ENCODE results near the gene CASP4. TPM values are rescaled to one million over a fixed set of nuclear protein-coding genes. Genes with fewer than 3 reads are reported as not detected.

Gene CASP4
- total RNA-seq, 1 experiment from 2014 or later, result 21.1 TPM

GRCh38 chr11:104943561-104943960 is 24.8 kb downstream of the CASP4 start (continued):
- TF ChIP-seq ZBTB33 (IDR thresholded peaks at IDR 0.05; ENCODE audit: extremely low read depth, insufficient replicate concordance, low read length) (no peak), TCF7L2 (IDR thresholded peaks at IDR 0.05; ENCODE audit: borderline replicate concordance, extremely low read depth, insufficient read depth, insufficient read length) (no peak), RAD21 (IDR thresholded peaks at IDR 0.05; ENCODE audit: low read depth) (no peak), EZH2phosphoT487 (IDR thresholded peaks at IDR 0.05; ENCODE audit: borderline replicate concordance) (no peak), POLR2AphosphoS5 (IDR thresholded peaks at IDR 0.05; ENCODE audit: low read depth, low read length) (no peak), YY1 (IDR thresholded peaks at IDR 0.05; ENCODE audit: extremely low read depth, insufficient replicate concordance, low read depth, low read length) (no peak), MAX (IDR thresholded peaks at IDR 0.05) (no peak)

- Histone ChIP-seq H3K36me3 (ENCODE audit: control insufficient read depth in 1 of 2, insufficient read depth in 2 of 2, low read length in 2 of 2) (no peaks in the 10 kb centered on the region), H3K27me3 (ENCODE audit: insufficient read depth, low read length) (no peaks in the 10 kb centered on the region), H3K4me3 (replicated peaks in 1 of 2; ENCODE audit: low read depth in 1 of 2, low read length in 2 of 2) (no peak overlapping the region), H3K9me2 (ENCODE audit: insufficient read depth) (no peaks in the 10 kb centered on the region), H2AFZ (ENCODE audit: low read depth, low read length, poor library complexity, severe bottlenecking) (no peak overlapping the region), H3K27ac (ENCODE audit: low read depth, low read length) (no peak overlapping the region), H3K9me3 (ENCODE audit: control insufficient read depth in 1 of 2, insufficient read depth in 1 of 2, low read depth in 1 of 2, low read length in 2 of 2) (no peaks in the 10 kb centered on the region), H3K9ac (ENCODE audit: low read length) (no peak overlapping the region), H3K4me2 (ENCODE audit: low read length) (no peak overlapping the region), H3K4me1 (ENCODE audit: control insufficient read depth in 1 of 2, insufficient read depth in 2 of 2, low read length in 2 of 2) (no peaks in the 10 kb centered on the region), H4K20me1 (ENCODE audit: insufficient read depth) (no peaks in the 10 kb centered on the region), H3K79me2 (ENCODE audit: insufficient read depth, low read length) (no peaks in the 10 kb centered on the region)
- DNase-seq (ENCODE audit: low read depth, low spot score) (no peak), ATAC-seq (no peak)
- CTCF ChIA-PET, result no interaction called here
- no TSS peak for BruUV-seq (replicated peaks)
- POLR2A ChIA-PET, result no interaction called here
- TF ChIP-seq SRF (IDR thresholded peaks at IDR 0.05; ENCODE audit: low read depth), result no peak
- TF ChIP-seq FOSL1 (IDR thresholded peaks at IDR 0.05; ENCODE audit: low read depth), result no peak
- TF ChIP-seq EZH2 (IDR thresholded peaks at IDR 0.05), result no peak
- TF ChIP-seq POLR2AphosphoS5 (IDR thresholded peaks at IDR 0.05; ENCODE audit: low read depth, low read length), result no peak
- TF ChIP-seq ZNF274 (IDR thresholded peaks at IDR 0.05; ENCODE audit: low read depth, low read length), result no peak
- no peak for TF ChIP-seq ELF1 (IDR thresholded peaks at IDR 0.05; ENCODE audit: borderline replicate concordance, low read depth)
- TF ChIP-seq CTCF (IDR thresholded peaks at IDR 0.05 in 2 of 3, conservative IDR thresholded peaks at IDR 0.05 in 1 of 3; ENCODE audit: borderline replicate concordance in 1 of 3, insufficient read depth in 1 of 3, low read depth in 2 of 3, low read length in 2 of 3), result no peak
- no peak for TF ChIP-seq JUND (IDR thresholded peaks at IDR 0.05)
- no peak for TF ChIP-seq EZH2phosphoT487 (IDR thresholded peaks at IDR 0.05; ENCODE audit: borderline replicate concordance)
- no peak for TF ChIP-seq MAX (IDR thresholded peaks at IDR 0.05)
- no peak for TF ChIP-seq SIN3A (IDR thresholded peaks at IDR 0.05; ENCODE audit: low read depth)
- TF ChIP-seq CEBPB (IDR thresholded peaks at IDR 0.05; ENCODE audit: low read depth), result no peak
- TF ChIP-seq EGR1 (IDR thresholded peaks at IDR 0.05; ENCODE audit: low read depth), result no peak
- TF ChIP-seq CBX3 (IDR thresholded peaks at IDR 0.05; ENCODE audit: low read depth), result no peak
- no peak for TF ChIP-seq ZFX (IDR thresholded peaks at IDR 0.05)
- no peak for TF ChIP-seq ATF3 (IDR thresholded peaks at IDR 0.05)
- no peak for TF ChIP-seq YY1 (IDR thresholded peaks at IDR 0.05; ENCODE audit: extremely low read depth, insufficient replicate concordance, low read depth, low read length)
- RAD21 ChIA-PET (ENCODE audit: low non-redundant PET in 1 of 2, low total read pairs in 2 of 2, uncharacterized antibody in 2 of 2, unreplicated experiment in 2 of 2), result no interaction called here
- intact Hi-C loops (cut with micrococcal nuclease), result no loop called here
Observed at GRCh38 chr11:104934594-104934993, 33.8 kb downstream of the CASP4 start.
